Melanocyte of skin (primary cell): ENCODE data around the gene MPZL2. TPM values are rescaled to one million over a fixed set of nuclear protein-coding genes. Genes with fewer than 3 reads are reported as not detected.

Source experiments
- small RNA-seq, 2 donors: library from RNA; depleted of rRNA; stranded (forward); fragments of <200 nt; gene quantifications; one replicate each; pipeline ENCODE3, GENCODE V24; 2012
- total RNA-seq, 2 donors: library from RNA; depleted of rRNA; stranded (reverse); fragments of >200 nt; gene quantifications; 2 replicates each; pipeline ENCODE4 v1.2.3, GENCODE V29; 2012

Gene MPZL2
- under 1 TPM in 1 of 2 donors, not detected in 1; 0.33 TPM for total RNA-seq

GRCh38 chr11:118263695-118264568 is at the start of gene MPZL2:
Gene MPZL2 (minus strand): TSS chr11:118264297. CDS start chr11:118264153, 144 bp downstream.

GRCh38 chr11:118304568-118305248 is 40.6 kb upstream of the MPZL2 start, which contains the start of gene CD3E:
Gene CD3E (plus strand): TSS chr11:118304730. CDS start chr11:118304953, 223 bp downstream.

GRCh38 chr11:118251858-118252652 is 12.0 kb downstream of the MPZL2 start, which contains the start of gene MPZL3:
Gene MPZL3 (minus strand): TSS chr11:118252365. CDS start chr11:118252294, 71 bp downstream.

GRCh38 chr11:118224511-118225188 is 39.4 kb downstream of the MPZL2 start, which contains the start of gene JAML:
Gene JAML (minus strand): TSS chr11:118225011. CDS start chr11:118214866, 10,145 bp downstream.

Small RNA genes within 50 kb of the gene (small RNA-seq; reads per million reads assigned to genes)
- 0 reads per million in 2 donors for gene HSPE1P18

Other genes starting within 250 kb of the MPZL2 start
- gene TMPRSS4, start 187.2 kb downstream of the MPZL2 start, total RNA-seq: not detected
- not detected for gene SMIM35, start 177.3 kb downstream of the MPZL2 start, total RNA-seq
- not detected for gene SCN4B, start 111.5 kb downstream of the MPZL2 start, total RNA-seq
- gene SCN2B, start 87.7 kb downstream of the MPZL2 start, total RNA-seq: not detected
- under 1 TPM in 1 of 2 donors, not detected in 1; under 0.01 TPM for gene JAML, start 39.3 kb downstream of the MPZL2 start, total RNA-seq
- 1 to 10 TPM in 1 of 2 donors, under 1 TPM in 1; 0.67 to 1.0 TPM for gene MPZL3, start 11.9 kb downstream of the MPZL2 start, total RNA-seq
- gene CD3E, start 40.4 kb upstream of the MPZL2 start, total RNA-seq: not detected
- not detected for gene CD3D, start 78.4 kb upstream of the MPZL2 start, total RNA-seq
- not detected for gene CD3G, start 80.0 kb upstream of the MPZL2 start, total RNA-seq
- 10 to 100 TPM; 45.6 to 46.5 TPM for gene UBE4A, start 95.3 kb upstream of the MPZL2 start, total RNA-seq
- gene ATP5MG, start 137.3 kb upstream of the MPZL2 start, total RNA-seq: 10 to 100 TPM; 29.9 to 43.0 TPM
- gene KMT2A, start 172.2 kb upstream of the MPZL2 start, total RNA-seq: 10 to 100 TPM; 26.5 to 29.6 TPM